Stimulated activated CD4-positive, alpha-beta T cell treated with anti-CD3 and anti-CD28 coated beads, TNF-alpha, amount 100 ng/mL, for 1 hour (primary cell): ENCODE data around the gene AOPEP.

ENCODE experiments used
- DNase-seq, 3 donors: peaks; one replicate each; pipeline ENCODE4 v3.0.0-alpha.2; 2020; ENCODE audit warnings: low read depth in 3 of 3, low spot score in 1 of 3

The AOPEP gene

GRCh38 chr9:95077053-95077765 lies 350.7 kb downstream of the AOPEP start:
- no peak for DNase-seq

- no peak for DNase-seq
Measured at GRCh38 chr9:95077766-95078370, 351.4 kb downstream of the AOPEP start.

GRCh38 chr9:95078511-95078910 lies 352.0 kb downstream of the AOPEP start:
- DNase-seq, result no peak

GRCh38 chr9:95078939-95079338 lies 352.4 kb downstream of the AOPEP start:
- no peak for DNase-seq

DNA sequence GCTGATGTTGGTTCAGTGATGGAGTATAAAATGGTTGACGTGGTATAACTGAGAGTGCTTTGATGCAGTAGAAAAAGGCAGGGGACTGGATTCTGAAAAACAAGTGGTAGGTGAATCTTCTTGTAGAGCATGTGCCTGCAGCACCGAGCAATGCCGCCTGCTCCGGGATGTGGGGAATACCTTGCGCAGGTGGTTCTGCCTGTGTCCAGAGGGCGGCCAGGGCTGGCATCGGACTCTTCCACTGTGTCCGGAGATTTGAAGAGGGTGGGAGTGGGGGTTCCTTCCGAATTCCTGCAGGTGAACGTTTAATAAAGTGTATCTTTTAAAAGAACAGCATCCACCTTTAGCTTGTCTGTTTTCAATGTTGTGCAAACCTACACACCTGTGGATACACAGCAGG lies 353.0 kb downstream of the AOPEP start:
- no peak for DNase-seq

DNA sequence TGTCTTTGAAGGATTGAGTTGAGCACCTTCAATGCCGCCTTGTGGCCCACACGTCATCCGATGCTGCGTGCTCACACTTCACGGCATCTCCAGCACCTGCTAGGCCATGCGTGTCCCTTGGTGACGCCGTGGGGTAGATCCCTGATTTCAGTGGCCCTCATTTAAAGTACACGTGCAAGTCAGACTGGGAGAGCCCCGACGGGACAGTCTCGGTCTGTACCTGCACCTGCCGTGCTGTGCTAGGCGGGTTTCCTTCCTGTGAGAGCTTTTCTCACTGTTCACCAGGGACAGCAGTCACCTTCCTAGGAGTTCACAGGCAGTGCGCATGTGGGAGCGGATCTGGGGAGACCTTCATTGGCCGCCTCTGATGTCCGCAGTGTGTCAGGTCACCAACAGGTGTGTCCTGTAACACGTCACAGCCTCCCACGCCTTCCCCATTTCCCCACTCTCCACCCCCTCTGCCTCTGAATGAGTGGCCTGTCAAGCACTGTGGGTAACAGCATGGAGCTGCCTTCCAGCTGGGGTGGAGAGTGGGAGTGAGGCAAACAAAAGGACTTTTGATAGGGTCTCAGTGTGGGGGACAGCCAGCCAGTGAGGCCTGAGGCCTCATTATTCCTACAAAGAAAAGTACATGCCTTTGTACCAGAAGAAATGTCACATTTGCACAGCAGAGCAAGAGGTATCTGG lies 354.6 kb downstream of the AOPEP start:
- no peak for DNase-seq

DNA sequence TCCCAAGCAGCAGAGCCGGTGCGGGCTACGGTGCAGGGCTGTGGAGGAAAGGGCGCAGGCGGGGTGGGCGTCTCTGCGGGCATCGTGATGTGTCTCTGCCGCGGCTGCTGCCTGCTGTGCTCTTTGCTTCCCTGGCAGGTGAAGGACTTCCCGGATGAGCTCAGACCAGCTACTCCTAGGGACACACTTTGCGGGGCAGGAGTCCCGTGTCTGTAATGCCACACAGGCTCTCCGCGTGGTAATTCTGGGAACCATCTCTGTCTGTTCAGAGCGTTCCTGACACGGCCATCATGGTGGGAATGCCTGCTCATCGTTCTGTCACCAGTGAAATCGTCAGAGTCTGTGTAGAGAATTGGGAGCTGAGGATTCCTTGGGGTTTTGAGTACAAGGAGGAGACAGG lies 355.5 kb downstream of the AOPEP start:
- no peak for DNase-seq

- DNase-seq, result no peak
Measured at GRCh38 chr9:95082401-95083084, 356.0 kb downstream of the AOPEP start.

DNA sequence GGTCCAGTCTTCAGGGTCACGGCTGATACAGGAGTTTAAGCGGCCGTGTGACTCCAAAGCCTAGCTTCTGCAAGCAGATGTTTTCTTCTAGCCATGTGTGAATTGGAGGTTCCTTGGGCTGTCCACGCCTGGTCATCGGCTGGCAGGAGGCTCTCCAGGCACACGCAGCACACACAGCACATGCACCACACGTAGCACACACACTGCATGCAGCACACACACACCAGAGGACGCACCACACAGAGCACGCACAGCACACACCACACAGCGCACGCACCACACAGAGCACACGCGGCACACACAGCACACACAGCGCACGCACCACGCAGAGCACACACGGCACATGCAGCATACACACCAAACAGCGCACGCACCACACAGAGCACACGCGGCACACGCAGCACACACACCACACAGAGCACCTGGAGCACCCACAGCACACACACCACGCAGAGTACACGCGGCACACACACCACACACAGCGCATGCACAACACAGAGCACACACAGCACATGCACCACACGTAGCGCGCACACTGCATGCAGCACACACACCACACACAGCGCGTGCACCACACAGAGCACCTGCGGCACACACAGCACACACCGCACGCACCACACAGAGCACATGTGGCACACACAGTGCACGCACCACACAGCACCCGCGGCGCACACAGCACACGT lies 356.7 kb downstream of the AOPEP start:
- DNase-seq, result no peak

- no peak for DNase-seq
Measured at GRCh38 chr9:95084254-95084934, 357.9 kb downstream of the AOPEP start.

DNA sequence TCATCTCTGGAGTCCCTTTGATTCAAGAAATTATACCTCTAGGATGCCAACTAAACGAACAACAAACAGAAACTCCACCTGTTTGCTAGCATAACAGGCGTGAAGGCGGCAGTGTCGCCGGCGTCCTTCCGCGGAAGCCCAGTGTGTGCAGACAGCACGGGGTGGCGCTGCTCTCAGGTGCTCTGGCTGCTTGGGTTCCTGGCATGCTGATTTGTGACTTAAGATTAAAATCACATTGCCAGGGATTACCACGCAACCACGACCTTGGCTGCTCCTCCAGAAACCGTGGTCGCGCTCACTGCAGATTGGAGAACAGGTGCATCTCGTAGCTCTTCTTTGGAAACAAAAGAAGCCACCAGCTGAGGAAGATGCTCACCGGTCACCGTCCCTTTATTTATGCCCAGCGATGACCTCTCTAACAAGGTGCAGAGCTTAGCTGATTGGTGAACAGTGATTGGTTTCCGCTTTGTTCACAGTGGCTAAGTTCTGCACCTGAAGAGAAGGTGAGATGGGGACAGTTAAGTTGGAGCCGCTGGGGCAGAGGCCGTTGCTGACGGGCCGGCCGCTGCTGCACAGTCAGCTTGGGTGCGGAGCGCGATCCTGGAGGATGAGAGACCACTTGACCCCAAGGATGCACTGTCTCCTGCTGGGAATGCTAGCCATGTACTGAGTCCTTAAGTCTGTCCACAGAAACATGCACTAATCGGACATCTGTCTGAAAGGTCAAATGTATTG lies 358.7 kb downstream of the AOPEP start:
- no peak for DNase-seq

DNA sequence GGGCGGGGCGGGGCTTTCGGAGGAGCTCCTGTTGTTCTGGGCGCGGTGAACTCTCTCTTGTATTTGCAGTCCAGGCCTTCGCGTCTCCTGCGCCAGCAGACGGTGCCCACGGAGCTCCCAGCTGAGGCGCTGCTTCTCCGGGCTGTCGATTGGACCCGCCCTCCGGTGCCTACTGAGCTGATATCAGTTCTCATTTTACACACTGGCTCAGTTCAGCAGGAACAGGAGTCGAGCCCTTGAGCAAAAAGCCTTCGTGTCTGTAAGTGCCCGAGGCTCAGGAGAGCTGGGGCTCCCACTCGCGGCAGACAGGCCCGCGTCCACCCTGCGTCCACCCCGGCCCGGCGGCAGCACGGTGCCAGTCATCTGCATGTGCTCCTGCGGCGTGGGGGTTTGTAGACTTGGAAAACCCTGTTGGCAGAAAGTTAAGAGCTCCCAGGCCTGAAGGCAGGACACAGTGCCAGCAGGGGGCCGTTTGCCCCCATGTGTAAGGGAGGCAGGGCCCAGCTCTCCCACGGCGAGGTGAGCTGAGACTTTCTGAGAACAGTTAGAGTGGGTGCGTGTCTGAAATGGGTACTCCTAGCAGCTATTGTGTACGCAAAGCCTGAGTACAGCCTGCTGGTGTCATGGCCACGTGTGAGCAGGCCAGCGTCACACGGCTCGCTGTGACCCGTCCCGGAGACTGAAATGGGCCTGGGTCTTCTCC lies 359.5 kb downstream of the AOPEP start:
- DNase-seq, result no peak

DNA sequence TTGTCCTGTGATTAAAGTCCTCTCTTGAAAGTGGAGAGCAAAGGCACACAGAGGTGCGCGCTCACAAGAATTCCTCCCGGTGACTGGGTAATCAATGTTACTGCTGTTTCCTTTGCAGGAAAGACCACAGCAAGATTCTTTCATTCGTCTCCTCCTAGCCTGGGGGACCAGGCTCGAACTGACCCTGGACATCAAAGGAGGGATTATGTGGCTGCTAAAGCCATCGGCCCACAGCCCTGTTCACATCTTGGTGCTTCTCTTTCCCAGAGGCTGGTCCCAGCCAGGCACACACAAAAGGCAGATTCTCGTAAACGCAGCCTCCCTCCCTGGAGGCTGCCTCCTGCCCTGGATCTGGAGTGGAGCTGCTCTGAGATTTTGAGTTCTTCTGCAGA lies 360.1 kb downstream of the AOPEP start:
- no peak for DNase-seq

- no peak for DNase-seq
Measured at GRCh38 chr9:95087659-95088242, 361.3 kb downstream of the AOPEP start.

DNA sequence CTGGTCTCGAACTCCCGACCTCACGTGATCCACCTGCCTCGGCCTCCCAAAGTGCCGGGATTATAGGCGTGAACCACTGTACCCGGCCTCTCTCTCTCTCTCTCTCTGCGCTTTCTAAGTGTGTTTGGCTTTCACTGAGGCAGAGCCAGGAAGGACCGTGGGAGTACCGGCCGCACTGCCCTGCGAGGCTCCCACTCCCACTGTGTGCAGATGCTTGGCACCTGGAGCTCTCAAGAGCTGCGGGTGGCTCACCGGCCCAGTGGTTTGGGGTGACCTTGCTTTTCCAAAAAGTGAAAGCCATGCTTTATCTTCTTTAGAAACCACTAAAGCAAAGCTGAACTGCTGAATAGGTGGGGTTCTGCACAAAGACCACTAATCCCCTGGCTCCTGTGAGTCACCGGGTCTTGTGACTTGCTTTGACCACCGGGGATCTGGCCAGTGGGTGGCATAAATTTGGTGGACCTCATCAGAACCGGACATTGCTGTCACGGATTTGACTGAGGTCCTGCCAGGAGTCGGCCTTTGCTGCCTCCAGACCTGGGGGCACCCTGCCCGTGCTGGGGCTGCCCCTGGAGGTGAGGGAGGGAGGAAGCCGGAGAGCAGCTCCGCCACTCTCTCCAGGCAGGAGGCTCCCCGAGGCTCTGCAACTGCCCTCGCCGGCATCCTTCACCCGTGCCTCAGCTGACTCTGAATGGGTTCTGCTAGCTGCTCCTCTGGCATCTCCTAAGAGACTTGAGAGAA lies 362.1 kb downstream of the AOPEP start:
- DNase-seq, result no peak

DNA sequence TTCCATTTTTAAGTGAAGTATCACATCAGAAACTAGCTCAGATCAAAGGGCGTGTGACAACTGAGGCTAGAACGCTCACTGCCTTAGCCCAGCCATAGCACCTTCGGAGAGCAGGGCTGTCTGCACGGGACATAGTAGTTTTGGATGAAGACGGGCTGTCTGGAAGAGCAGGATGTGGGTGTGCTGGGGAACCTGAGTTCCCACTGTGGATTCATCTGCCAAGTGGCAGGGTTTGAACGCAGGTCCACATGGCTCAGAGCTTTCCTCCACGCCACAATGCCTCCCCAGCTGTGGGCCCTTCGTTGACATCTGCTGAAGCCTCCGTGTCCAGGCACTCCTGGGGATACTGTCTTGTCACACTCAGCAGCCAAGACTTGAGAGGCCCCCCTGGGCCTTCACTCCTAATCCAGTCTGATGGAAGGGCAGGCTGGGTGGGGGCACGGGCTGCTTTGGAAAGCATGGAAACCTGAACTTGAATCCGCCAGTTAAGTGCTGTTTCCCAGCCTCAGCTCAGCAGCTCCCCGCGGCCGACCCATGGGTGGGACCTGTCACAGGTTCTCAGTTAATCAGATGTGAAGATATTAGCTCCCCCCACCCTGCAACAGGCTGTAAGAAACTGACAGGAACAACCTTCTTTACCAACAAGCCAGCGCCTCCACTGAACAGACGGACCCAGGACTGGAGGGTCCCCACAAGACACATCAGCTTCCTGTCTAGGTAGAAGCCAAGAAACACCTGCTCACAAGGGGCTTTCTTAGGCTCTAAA lies 362.9 kb downstream of the AOPEP start:
- DNase-seq, result no peak

DNA sequence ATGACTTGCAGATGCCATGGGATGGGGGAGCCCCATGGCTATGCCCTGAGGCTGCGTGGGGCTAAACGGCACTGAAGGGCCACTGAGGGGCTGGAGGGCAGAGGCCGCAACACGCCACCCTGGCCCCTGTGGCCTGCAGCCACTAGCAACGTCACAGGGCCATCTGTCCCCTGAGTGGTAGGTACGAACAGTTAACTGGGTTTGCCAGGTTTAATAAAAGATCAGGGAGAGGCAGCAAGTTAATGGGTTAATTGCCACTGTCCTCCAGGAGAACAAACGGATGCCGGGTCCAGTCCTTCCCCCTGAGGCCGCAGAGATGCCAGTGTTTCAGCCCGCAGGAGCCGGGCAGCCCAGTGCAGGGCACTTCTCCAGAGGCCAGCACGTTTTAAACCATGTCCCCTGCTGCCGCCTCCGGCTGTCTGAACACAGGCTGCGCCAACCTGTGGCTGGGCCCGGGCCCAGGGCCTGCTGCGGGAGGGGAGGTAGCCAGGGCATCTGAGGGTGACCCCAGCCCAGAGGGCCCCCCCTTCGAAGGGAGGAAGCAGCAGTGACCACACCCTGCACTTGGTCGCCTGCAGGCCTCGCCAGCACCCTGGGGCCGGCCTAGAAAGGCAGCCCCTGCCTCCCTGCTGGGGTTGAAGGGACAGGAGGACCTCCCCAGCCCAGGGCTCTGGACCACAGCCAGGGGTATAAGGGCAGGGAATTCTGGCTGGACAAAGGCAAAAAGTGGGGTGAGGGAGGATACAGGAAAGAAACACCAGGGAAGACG lies 363.7 kb downstream of the AOPEP start:
- DNase-seq, result no peak
